ENCODE measurements around the gene ASCC1.

- TF ChIP-seq POLR2AphosphoS5 (IDR thresholded peaks at IDR 0.05) (no peak), CTCF (IDR thresholded peaks at IDR 0.05) (no peak), POLR2A (IDR thresholded peaks at IDR 0.05) (no peak)
Measured at GRCh38 chr10:72227826-72228225, 11.8 kb upstream of the ASCC1 start.
